Liver (tissue), 9 donors: ENCODE results near the gene SH3BP1. TPM values are rescaled to one million over a fixed set of nuclear protein-coding genes. Genes with fewer than 3 reads are reported as not detected.

ENCODE experiments used
- DNase-seq: peaks from one replicate; pipeline ENCODE4 v3.0.0-alpha.2; 2017; ENCODE audit warnings: low spot score
- H3K27ac ChIP-seq, 2 donors: one replicate each; pipeline ENCODE4 v1.7.0; 2013; ENCODE audit warnings: inconsistent platforms in 2 of 2, low read length in 2 of 2, control low read depth in 1 of 2, low read depth in 1 of 2, mild to moderate bottlenecking in 1 of 2
- H3K27me3 ChIP-seq, 4 donors: one replicate each; pipeline versions ENCODE4 v1.6.1 to v1.7.0; 2013; ENCODE audit warnings: low read length in 3 of 4, inconsistent platforms in 1 of 4, mild to moderate bottlenecking in 1 of 4, moderate library complexity in 1 of 4; ENCODE audit not compliant: control insufficient read depth in 4 of 4, insufficient read depth in 4 of 4
- H3K36me3 ChIP-seq, 4 donors: one replicate each; pipeline versions ENCODE4 v1.6.1 to v1.7.0; 2013; ENCODE audit warnings: low read length in 3 of 4, mild to moderate bottlenecking in 3 of 4, low read depth in 1 of 4, moderate library complexity in 1 of 4; ENCODE audit not compliant: control insufficient read depth in 4 of 4, insufficient read depth in 3 of 4
- H3K4me1 ChIP-seq, 4 donors: one replicate each; pipeline versions ENCODE4 v1.6.1 to v1.7.0; 2013; ENCODE audit warnings: low read length in 3 of 4, mild to moderate bottlenecking in 3 of 4, moderate library complexity in 1 of 4; ENCODE audit not compliant: control insufficient read depth in 4 of 4, insufficient read depth in 4 of 4
- H3K4me3 ChIP-seq, 3 donors: one replicate each; pipeline versions ENCODE4 v1.6.1 to v1.7.0; 2013; ENCODE audit warnings: low read length in 3 of 3, control low read depth in 1 of 3, low read depth in 1 of 3, mild to moderate bottlenecking in 1 of 3
- H3K9ac ChIP-seq, 2 donors: one replicate each; pipeline ENCODE4 v1.7.0; 2013; ENCODE audit warnings: low read length in 2 of 2, mild to moderate bottlenecking in 2 of 2, moderate library complexity in 2 of 2, control low read depth in 1 of 2, low read depth in 1 of 2
- H3K9me3 ChIP-seq, 4 donors: one replicate each; pipeline versions ENCODE4 v1.6.1 to v1.7.0; 2013; ENCODE audit warnings: low read length in 3 of 4; ENCODE audit not compliant: control insufficient read depth in 4 of 4
- ATF3 ChIP-seq: IDR thresholded peaks from 2 replicates; pipeline ENCODE4 v1.6.1; 2016; ENCODE audit warnings: antibody characterized with exemption
- EGR1 ChIP-seq, 2 donors: IDR thresholded peaks; 2 replicates each; pipeline ENCODE4 v1.6.1; 2016 to 2018; ENCODE audit warnings: antibody characterized with exemption in 2 of 2, low read depth in 2 of 2
- FOXA1 ChIP-seq: IDR thresholded peaks from 2 replicates; pipeline ENCODE4 v1.6.1; 2016; ENCODE audit warnings: antibody characterized with exemption
- FOXA2 ChIP-seq: IDR thresholded peaks from 2 replicates; pipeline ENCODE4 v1.6.1; 2016; ENCODE audit warnings: antibody characterized with exemption
- GABPA ChIP-seq, 2 donors: IDR thresholded peaks in 1 of 2; conservative IDR thresholded peaks in 1 of 2; 2 replicates each; pipeline ENCODE4 v1.6.1; 2016; ENCODE audit warnings: antibody characterized with exemption in 2 of 2, mild to moderate bottlenecking in 1 of 2, moderate library complexity in 1 of 2
- HNF4A ChIP-seq, 2 donors: conservative IDR thresholded peaks; 2 replicates each; pipeline ENCODE4 v1.6.1; 2016; ENCODE audit warnings: antibody characterized with exemption in 2 of 2, mild to moderate bottlenecking in 2 of 2
- HNF4G ChIP-seq: IDR thresholded peaks from 2 replicates; pipeline ENCODE4 v1.6.1; 2016; ENCODE audit warnings: antibody characterized with exemption
- JUND ChIP-seq, 2 donors: IDR thresholded peaks; 2 replicates each; pipeline ENCODE4 v1.6.1; 2016; ENCODE audit warnings: antibody characterized with exemption in 2 of 2
- NR2F2 ChIP-seq: IDR thresholded peaks from 2 replicates; pipeline ENCODE4 v1.6.1; 2016; ENCODE audit warnings: antibody characterized with exemption
- RAD21 ChIP-seq, 2 donors: IDR thresholded peaks; 2 replicates each; pipeline ENCODE4 v1.6.1; 2016; ENCODE audit warnings: antibody characterized with exemption in 2 of 2, mild to moderate bottlenecking in 2 of 2
- REST ChIP-seq: IDR thresholded peaks from 2 replicates; pipeline ENCODE4 v1.6.1; 2016; ENCODE audit warnings: antibody characterized with exemption, mild to moderate bottlenecking
- RXRA ChIP-seq, 2 donors: IDR thresholded peaks; 2 replicates each; pipeline ENCODE4 v1.6.1; 2017 to 2018; ENCODE audit warnings: antibody characterized with exemption in 2 of 2, mild to moderate bottlenecking in 1 of 2
- SP1 ChIP-seq: IDR thresholded peaks from 2 replicates; pipeline ENCODE4 v1.6.1; 2018; ENCODE audit warnings: antibody characterized with exemption, mild to moderate bottlenecking
- TAF1 ChIP-seq: conservative IDR thresholded peaks from 2 replicates; pipeline ENCODE4 v1.6.1; 2016; ENCODE audit warnings: antibody characterized with exemption, mild to moderate bottlenecking
- YY1 ChIP-seq: IDR thresholded peaks from 2 replicates; pipeline ENCODE4 v1.6.1; 2016; ENCODE audit warnings: antibody characterized with exemption, mild to moderate bottlenecking
- WGBS: extraction: QIAGEN DNeasy Blood & Tissue Kit; methylation state at CpG from one replicate; pipeline ENCODE4 v1.1.7; 2013; 5-methylcytosine and 5-hydroxymethylcytosine counted together
- polyA plus RNA-seq, 2 donors: library from polyadenylated mRNA; stranded (reverse) in 1 of 2; unstranded in 1 of 2; fragments of 200-250 nt in 1 of 2; fragments of >200 nt in 1 of 2; fragmentation: Nextera tagmentation in 1 of 2; extraction: Ambion mirVana in 1 of 2; gene quantifications; one replicate each; pipeline versions ENCODE4 v1.2.1 to v1.2.3, GENCODE V29; 2013 to 2015
- total RNA-seq, 2 donors: library from RNA; depleted of rRNA; stranded (reverse); fragments of >200 nt; gene quantifications; one replicate each; pipeline ENCODE4 v1.2.3, GENCODE V29; 2014
- TF ChIP-seq, protein P1 (sequence below): fragments of 150-350 bp; IDR thresholded peaks from 2 replicates; pipeline ENCODE4 v1.5.1; 2017; ENCODE audit warnings: improper control_type of control experiment, low read depth, low read length; ENCODE audit not compliant: missing input control
- TF ChIP-seq, protein P2 (sequence below): IDR thresholded peaks from 2 replicates; pipeline ENCODE4 v1.6.1; 2016; ENCODE audit warnings: antibody characterized with exemption
- TF ChIP-seq, protein P3 (sequence below): IDR thresholded peaks from 2 replicates; pipeline ENCODE4 v1.6.1; 2016; ENCODE audit warnings: antibody characterized with exemption
- donor health status: healthy.
- donor health status: healthy.
- donor health status: healthy.
- donor health status: healthy.
- donor health status: healthy.

Gene SH3BP1
- total and polyA plus RNA-seq, 4 donors: 0.24 to 8.2 (median 2.7) TPM

GRCh38 chr22:37681001-37681424 is 41.5 kb downstream of the SH3BP1 start:
- H3K9me3 ChIP-seq: no peaks in the 10 kb centered on the region
- H3K27ac ChIP-seq: no peak overlapping the region
- H3K36me3 ChIP-seq: no peaks in the 10 kb centered on the region
- DNase-seq: no peak
- no peak overlapping the region for H3K9ac ChIP-seq
- H3K27me3 ChIP-seq: no peaks in the 10 kb centered on the region
- no peak for TF ChIP-seq JUND (IDR thresholded peaks at IDR 0.05)
- peaks cover 3 to 43% (median 34%) of the 10 kb centered on the region in 4 donors for H3K4me1 ChIP-seq
- no peak overlapping the region for H3K4me3 ChIP-seq
- 84% methylated on average over 2 of the region's 2 CpGs for WGBS

GRCh38 chr22:37681556-37682049 is 42.1 kb downstream of the SH3BP1 start:
- WGBS: 16% methylated on average over 6 of the region's 6 CpGs

More at GRCh38 chr22:37681556-37682049, 42.1 kb downstream of the SH3BP1 start:
- Histone ChIP-seq H3K27ac (no peak overlapping the region), H3K4me3 (no peak overlapping the region), H3K9me3 (no peaks in the 10 kb centered on the region), H3K27me3 (no peaks in the 10 kb centered on the region), H3K4me1 (peaks cover 3 to 39% (median 30%) of the 10 kb centered on the region in 4 donors), H3K36me3 (no peaks in the 10 kb centered on the region), H3K9ac (peak overlapping the region in 1 of 2 donors; percentile 26)
- peak; percentile 73 for DNase-seq
- no peak for TF ChIP-seq YY1
- TF ChIP-seq HNF4A (conservative IDR thresholded peaks at IDR 0.05): peak; percentile 70 to 75
- TF ChIP-seq, protein P1, sequence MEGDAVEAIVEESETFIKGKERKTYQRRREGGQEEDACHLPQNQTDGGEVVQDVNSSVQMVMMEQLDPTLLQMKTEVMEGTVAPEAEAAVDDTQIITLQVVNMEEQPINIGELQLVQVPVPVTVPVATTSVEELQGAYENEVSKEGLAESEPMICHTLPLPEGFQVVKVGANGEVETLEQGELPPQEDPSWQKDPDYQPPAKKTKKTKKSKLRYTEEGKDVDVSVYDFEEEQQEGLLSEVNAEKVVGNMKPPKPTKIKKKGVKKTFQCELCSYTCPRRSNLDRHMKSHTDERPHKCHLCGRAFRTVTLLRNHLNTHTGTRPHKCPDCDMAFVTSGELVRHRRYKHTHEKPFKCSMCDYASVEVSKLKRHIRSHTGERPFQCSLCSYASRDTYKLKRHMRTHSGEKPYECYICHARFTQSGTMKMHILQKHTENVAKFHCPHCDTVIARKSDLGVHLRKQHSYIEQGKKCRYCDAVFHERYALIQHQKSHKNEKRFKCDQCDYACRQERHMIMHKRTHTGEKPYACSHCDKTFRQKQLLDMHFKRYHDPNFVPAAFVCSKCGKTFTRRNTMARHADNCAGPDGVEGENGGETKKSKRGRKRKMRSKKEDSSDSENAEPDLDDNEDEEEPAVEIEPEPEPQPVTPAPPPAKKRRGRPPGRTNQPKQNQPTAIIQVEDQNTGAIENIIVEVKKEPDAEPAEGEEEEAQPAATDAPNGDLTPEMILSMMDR: peak; percentile 93
- TF ChIP-seq EGR1 (IDR thresholded peaks at IDR 0.05; ENCODE audit: low read depth in 2 of 2): no peak
- TF ChIP-seq, protein P2, sequence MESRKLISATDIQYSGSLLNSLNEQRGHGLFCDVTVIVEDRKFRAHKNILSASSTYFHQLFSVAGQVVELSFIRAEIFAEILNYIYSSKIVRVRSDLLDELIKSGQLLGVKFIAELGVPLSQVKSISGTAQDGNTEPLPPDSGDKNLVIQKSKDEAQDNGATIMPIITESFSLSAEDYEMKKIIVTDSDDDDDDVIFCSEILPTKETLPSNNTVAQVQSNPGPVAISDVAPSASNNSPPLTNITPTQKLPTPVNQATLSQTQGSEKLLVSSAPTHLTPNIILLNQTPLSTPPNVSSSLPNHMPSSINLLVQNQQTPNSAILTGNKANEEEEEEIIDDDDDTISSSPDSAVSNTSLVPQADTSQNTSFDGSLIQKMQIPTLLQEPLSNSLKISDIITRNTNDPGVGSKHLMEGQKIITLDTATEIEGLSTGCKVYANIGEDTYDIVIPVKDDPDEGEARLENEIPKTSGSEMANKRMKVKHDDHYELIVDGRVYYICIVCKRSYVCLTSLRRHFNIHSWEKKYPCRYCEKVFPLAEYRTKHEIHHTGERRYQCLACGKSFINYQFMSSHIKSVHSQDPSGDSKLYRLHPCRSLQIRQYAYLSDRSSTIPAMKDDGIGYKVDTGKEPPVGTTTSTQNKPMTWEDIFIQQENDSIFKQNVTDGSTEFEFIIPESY: no peak
- no peak for TF ChIP-seq ATF3
- no peak for TF ChIP-seq REST
- TF ChIP-seq HNF4G: peak; percentile 43
- TF ChIP-seq FOXA2: no peak
- TF ChIP-seq SP1: peak; percentile 65
- peak; percentile 93 to 96 for TF ChIP-seq RAD21 (IDR thresholded peaks at IDR 0.05)
- peak; percentile 43 for TF ChIP-seq NR2F2
- TF ChIP-seq, protein P3, sequence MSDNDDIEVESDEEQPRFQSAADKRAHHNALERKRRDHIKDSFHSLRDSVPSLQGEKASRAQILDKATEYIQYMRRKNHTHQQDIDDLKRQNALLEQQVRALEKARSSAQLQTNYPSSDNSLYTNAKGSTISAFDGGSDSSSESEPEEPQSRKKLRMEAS: no peak
- TF ChIP-seq JUND (IDR thresholded peaks at IDR 0.05): no peak
- TF ChIP-seq RXRA (IDR thresholded peaks at IDR 0.05): peak; percentile 92 to 99
- no peak for TF ChIP-seq TAF1
- peak in 1 of 2 donors; percentile 23 for TF ChIP-seq GABPA (IDR thresholded peaks at IDR 0.05 in 1 of 2, conservative IDR thresholded peaks at IDR 0.05 in 1 of 2)
- TF ChIP-seq FOXA1: no peak
